Measurements from ENCODE around the gene TUBGCP2.

- TF ChIP-seq CTCF (IDR thresholded peaks at IDR 0.05) (no peak; the same call in 1 of the 2 replicates), POLR2AphosphoS5 (IDR thresholded peaks at IDR 0.05; ENCODE audit: low read depth, low read length) (no peak)
Measured at GRCh38 chr10:133267829-133268228, 40.8 kb downstream of the TUBGCP2 start.
